SK-N-SH (cell line): ENCODE data around the gene MRGPRE. TPM values are rescaled to one million over a fixed set of nuclear protein-coding genes. Genes with fewer than 3 reads are reported as not detected.

Source experiments
- CTCF ChIA-PET: fragments of 300-600, 350-600 bp; formaldehyde crosslinking; extraction: SDS; loops from one replicate; lab custom pipeline; 2021; lab: Yijun Ruan, JAX
- POLR2A ChIA-PET: fragments of 350-600 bp; sonication (Branson Sonifier 250); formaldehyde crosslinking; extraction: SDS; loops from one replicate; lab custom pipeline; 2020; ENCODE audit warnings: antibody characterized with exemption, inconsistent platforms; lab: Yijun Ruan, JAX
- DNase-seq: peaks from one replicate; pipeline ENCODE4 v3.0.0; 2012
- H2AFZ ChIP-seq: fragments of 200-600 bp; sonication (generic); 2 replicates; pipeline ENCODE4 v1.8.1; 2016; ENCODE audit warnings: antibody characterized with exemption, mild to moderate bottlenecking, low read depth
- H3F3A ChIP-seq: fragments of 200-600 bp; sonication (generic); replicated peaks from 2 replicates; pipeline ENCODE3; 2016; ENCODE audit warnings: antibody characterized with exemption, mild to moderate bottlenecking; ENCODE audit not compliant: insufficient read depth
- H3K27ac ChIP-seq, 2 experiments: fragments of 200-500 bp in 1 of 2; fragments of 200-600 bp in 1 of 2; sonication (Bioruptor generic) in 1 of 2; sonication (generic), shearing (Covaris generic) in 1 of 2; 2 replicates each; pipeline versions ENCODE4 v1.5.1 to v1.6.1; 2014 to 2016; ENCODE audit warnings: low read depth in 2 of 2, inconsistent platforms in 1 of 2, low read length in 1 of 2, mild to moderate bottlenecking in 1 of 2, mixed read lengths in 1 of 2
- H3K27me3 ChIP-seq: fragments of 200-600 bp; sonication (generic), shearing (Covaris generic); 2 replicates; pipeline ENCODE4 v1.6.1; 2016; ENCODE audit warnings: mixed run types; ENCODE audit not compliant: insufficient read depth
- H3K36me3 ChIP-seq, 2 experiments: fragments of 200-500 bp in 1 of 2; fragments of 200-600 bp in 1 of 2; sonication (Bioruptor generic) in 1 of 2; sonication (generic) in 1 of 2; replicated peaks in 1 of 2; 2 replicates each; pipeline versions ENCODE3 to v1.5.1; 2014 to 2016; ENCODE audit warnings: low read length in 1 of 2, mild to moderate bottlenecking in 1 of 2; ENCODE audit not compliant: insufficient read depth in 2 of 2, control insufficient read depth in 1 of 2
- H3K4me1 ChIP-seq, 2 experiments: fragments of 200-500 bp in 1 of 2; fragments of 200-600 bp in 1 of 2; sonication (Bioruptor generic) in 1 of 2; sonication (generic), shearing (Covaris generic) in 1 of 2; 2 replicates each; pipeline versions ENCODE4 v1.5.1 to v1.6.1; 2014 to 2016; ENCODE audit warnings: low read depth in 1 of 2, low read length in 1 of 2, mixed run types in 1 of 2; ENCODE audit not compliant: insufficient read depth in 2 of 2, control insufficient read depth in 1 of 2
- H3K4me2 ChIP-seq: fragments of 200-600 bp; sonication (generic), shearing (Covaris generic); 2 replicates; pipeline ENCODE4 v1.6.1; 2017; ENCODE audit warnings: mixed run types
- H3K4me3 ChIP-seq, 2 experiments: fragments of 200-500 bp in 1 of 2; fragments of 200-600 bp in 1 of 2; sonication (Bioruptor generic) in 1 of 2; sonication (generic), shearing (Covaris generic) in 1 of 2; 2 replicates each; pipeline versions ENCODE4 v1.5.1 to v1.8.1; 2014 to 2016; ENCODE audit warnings: low read depth in 2 of 2, inconsistent platforms in 1 of 2, low read length in 1 of 2, mild to moderate bottlenecking in 1 of 2, mixed read lengths in 1 of 2, moderate library complexity in 1 of 2
- H3K79me2 ChIP-seq: fragments of 200-600 bp; sonication (generic); 2 replicates; pipeline ENCODE4 v1.8.1; 2017; ENCODE audit warnings: mild to moderate bottlenecking; ENCODE audit not compliant: insufficient read depth
- H3K9ac ChIP-seq: fragments of 200-600 bp; sonication (generic); 2 replicates; pipeline ENCODE4 v1.6.1; 2017; ENCODE audit warnings: mixed run types
- H3K9me2 ChIP-seq: fragments of 200-600 bp; sonication (generic); 2 replicates; pipeline ENCODE4 v1.6.1; 2017; ENCODE audit warnings: mixed run types
- H3K9me3 ChIP-seq: fragments of 200-600 bp; sonication (generic); 2 replicates; pipeline ENCODE4 v1.6.1; 2017; ENCODE audit warnings: mixed run types, mild to moderate bottlenecking, moderate library complexity
- H4K20me1 ChIP-seq: fragments of 200-600 bp; sonication (generic); 2 replicates; pipeline ENCODE4 v1.6.1; 2017; ENCODE audit warnings: mild to moderate bottlenecking, mixed run types; ENCODE audit not compliant: insufficient read depth
- FOSL2 ChIP-seq: IDR thresholded peaks from 2 replicates; pipeline ENCODE4 v1.4.0; 2012; ENCODE audit warnings: low read depth, mild to moderate bottlenecking, moderate library complexity, borderline replicate concordance
- FOXJ3 ChIP-seq: sonication (generic); formaldehyde crosslinking; IDR thresholded peaks from 2 replicates; pipeline ENCODE4 v1.5.1; 2020; ENCODE audit warnings: mild to moderate bottlenecking, missing genetic modification reagents
- FOXM1 ChIP-seq: IDR thresholded peaks from 2 replicates; pipeline ENCODE4 v1.4.0; 2012; ENCODE audit warnings: low read depth, mild to moderate bottlenecking
- GABPA ChIP-seq: IDR thresholded peaks from 2 replicates; pipeline ENCODE4 v1.4.0; 2012; ENCODE audit warnings: low read depth, mild to moderate bottlenecking
- JUND ChIP-seq: IDR thresholded peaks from 2 replicates; pipeline ENCODE4 v1.4.0; 2012
- MAX ChIP-seq: IDR thresholded peaks from 2 replicates; pipeline ENCODE4 v1.4.0; 2012; ENCODE audit warnings: low read depth
- MXI1 ChIP-seq: IDR thresholded peaks from 2 replicates; pipeline ENCODE4 v1.6.1; 2012; ENCODE audit warnings: mild to moderate bottlenecking, low read depth, low read length, improper control_type of control experiment
- NFIC ChIP-seq: IDR thresholded peaks from 2 replicates; pipeline ENCODE4 v1.4.0; 2012; ENCODE audit warnings: borderline replicate concordance
- POLR2AphosphoS5 ChIP-seq: IDR thresholded peaks from 2 replicates; pipeline ENCODE4 v1.6.1; 2012; ENCODE audit warnings: low read depth, low read length
- RFX5 ChIP-seq: IDR thresholded peaks from 2 replicates; pipeline ENCODE4 v1.6.1; 2012; ENCODE audit warnings: mild to moderate bottlenecking, improper control_type of control experiment, low read length
- RXRA ChIP-seq: IDR thresholded peaks from 2 replicates; pipeline ENCODE4 v1.4.0; 2012; ENCODE audit warnings: low read depth, mild to moderate bottlenecking, borderline replicate concordance
- SIN3A ChIP-seq: IDR thresholded peaks from 2 replicates; pipeline ENCODE4 v1.6.1; 2012; ENCODE audit warnings: low read depth, mild to moderate bottlenecking, low read length, moderate library complexity, borderline replicate concordance
- SMC3 ChIP-seq: IDR thresholded peaks from 2 replicates; pipeline ENCODE4 v1.6.1; 2012; ENCODE audit warnings: low read depth, low read length, improper control_type of control experiment
- TCF12 ChIP-seq: IDR thresholded peaks from 2 replicates; pipeline ENCODE4 v1.4.0; 2012
- YY1 ChIP-seq: IDR thresholded peaks from 2 replicates; pipeline ENCODE4 v1.4.0; 2012; ENCODE audit warnings: low read depth, mild to moderate bottlenecking
- WGBS: methylation state at CpG from one replicate; pipeline ENCODE4 v1.1.6; 2017; ENCODE audit warnings: low lambda C conversion rate; 5-methylcytosine and 5-hydroxymethylcytosine counted together
- polyA plus RNA-seq, 3 experiments: library from polyadenylated mRNA; depleted of rRNA; stranded (reverse); fragments of >200 nt; gene quantifications; 2 replicates each; pipeline ENCODE4 v1.2.3, GENCODE V29; 2012
- TF ChIP-seq, protein P1 (sequence below): fragments of 150-350 bp; IDR thresholded peaks from 2 replicates; pipeline ENCODE4 v1.6.1; 2016; ENCODE audit warnings: mild to moderate bottlenecking, low read depth, low read length

MRGPRE gene
- polyA plus RNA-seq, 1 of the 3 experiments (the other 2 are of a cell fraction), result not detected

GRCh38 chr11:3190600-3190999 lies 41.6 kb downstream of the MRGPRE start:
- Histone ChIP-seq H3K4me1 (no peaks in the 10 kb centered on the region; a peak in 1 of 4 replicates), H3K9me3 (no peaks in the 10 kb centered on the region), H2AFZ (no peak overlapping the region), H3K79me2 (no peaks in the 10 kb centered on the region), H3K27ac (no peak overlapping the region), H3F3A (no peaks in the 10 kb centered on the region), H3K4me2 (no peak overlapping the region), H3K4me3 (no peak overlapping the region), H3K9me2 (no peaks in the 10 kb centered on the region), H4K20me1 (no peaks in the 10 kb centered on the region), H3K9ac (no peak overlapping the region), H3K36me3 (no peaks in the 10 kb centered on the region), H3K27me3 (no peaks in the 10 kb centered on the region)
- POLR2A ChIA-PET, result no interaction called here
- 52% methylated on average over 6 of the region's 6 CpGs for WGBS
- no peak for TF ChIP-seq JUND
- CTCF ChIA-PET, result interaction anchor here (1.0 kb wide), 1 partner anchor 901 kb away, joined by 3 read pairs; no protein-coding TSS in a partner anchor
- DNase-seq, result no peak

DNA sequence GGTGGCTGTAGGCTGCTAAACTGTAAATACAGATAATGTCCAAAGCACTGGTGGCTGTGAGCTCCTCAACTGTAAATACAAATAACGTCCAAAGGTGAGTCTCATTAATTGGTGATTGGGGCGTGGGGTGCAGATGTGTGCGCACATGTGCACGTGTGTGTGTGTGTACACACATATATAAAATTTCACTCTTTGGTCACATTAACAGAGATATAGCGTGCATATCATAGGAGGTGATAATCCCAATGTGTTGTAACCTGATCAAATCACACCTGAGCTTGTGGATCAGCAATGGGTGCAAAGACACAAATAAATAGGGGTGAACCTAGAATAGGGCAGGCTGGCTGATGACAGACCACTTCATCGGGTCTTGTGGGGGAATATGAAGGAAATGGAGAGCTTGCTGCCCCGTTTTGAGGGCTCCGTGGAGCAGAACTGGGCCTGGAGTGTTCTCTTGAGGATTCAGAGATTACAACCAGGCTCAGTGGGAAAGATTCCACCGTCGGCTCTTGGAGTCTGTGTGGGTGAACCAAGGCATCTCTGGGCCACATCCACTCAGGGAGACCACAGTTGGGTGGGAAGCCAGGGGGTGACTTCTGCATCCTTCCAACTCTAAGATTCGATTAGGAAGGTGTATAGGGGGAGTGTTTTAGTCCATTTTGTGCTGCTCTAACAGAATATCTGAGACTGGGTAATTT lies 42.2 kb downstream of the MRGPRE start:
- H3K36me3 ChIP-seq, result no peaks in the 10 kb centered on the region
- WGBS, result 59% methylated on average over 9 of the region's 11 CpGs
- no peak overlapping the region for H3K4me2 ChIP-seq
- no peaks in the 10 kb centered on the region for H3K9me3 ChIP-seq
- no peaks in the 10 kb centered on the region for H3K27me3 ChIP-seq
- no peak overlapping the region for H2AFZ ChIP-seq
- no peak for DNase-seq
- CTCF ChIA-PET, result interaction anchor here (1.5 kb wide), 1 partner anchor 153 kb away, joined by 4 read pairs; no protein-coding TSS in a partner anchor
- POLR2A ChIA-PET, result no interaction called here
- H3K9ac ChIP-seq, result no peak overlapping the region
- no peak overlapping the region for H3K27ac ChIP-seq
- TF ChIP-seq FOXJ3 (CRISPR knock-in tag) (no peak), FOSL2 (no peak)
- TF ChIP-seq, all 33 proteins: peak for 0
- Histone ChIP-seq H3K4me3 (no peak overlapping the region), H3K9me2 (no peaks in the 10 kb centered on the region), H3K4me1 (no peaks in the 10 kb centered on the region), H3F3A (no peaks in the 10 kb centered on the region), H3K79me2 (no peaks in the 10 kb centered on the region), H4K20me1 (no peaks in the 10 kb centered on the region)

DNA sequence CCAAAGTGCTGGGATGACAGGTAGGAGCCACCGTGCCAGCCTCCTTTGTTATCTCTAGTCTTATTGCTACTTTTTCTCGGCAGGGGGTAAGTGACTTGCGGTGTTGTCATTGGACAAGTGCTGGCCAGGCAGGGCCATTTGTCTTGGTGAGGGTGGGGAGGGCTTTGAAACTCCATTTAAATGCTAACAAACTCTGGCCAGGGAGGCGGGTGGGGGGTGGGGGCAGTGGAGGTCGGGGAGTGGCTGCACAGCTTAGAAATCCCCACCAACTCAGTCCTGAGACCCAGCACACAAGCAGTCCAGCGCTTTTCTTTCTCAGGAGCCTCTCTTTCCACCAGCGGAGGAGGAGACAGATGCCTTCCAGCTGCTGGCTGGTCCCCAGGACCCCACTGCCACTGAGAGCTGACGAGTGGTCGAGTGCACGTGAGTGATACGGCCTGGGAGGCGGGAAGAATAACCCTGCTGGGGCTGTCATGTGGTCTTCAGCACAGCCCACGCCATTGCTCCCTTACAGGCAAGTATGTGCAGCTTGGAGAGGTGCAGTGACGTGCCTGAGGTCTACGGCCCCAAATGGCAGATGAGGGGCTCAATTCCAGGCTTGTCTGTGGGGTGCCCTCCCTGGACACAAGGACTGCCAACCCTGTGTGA lies 42.9 kb downstream of the MRGPRE start:
- H3K9ac ChIP-seq, result no peak overlapping the region
- H3K4me3 ChIP-seq, result no peak overlapping the region
- H3K36me3 ChIP-seq, result no peaks in the 10 kb centered on the region
- no peaks in the 10 kb centered on the region for H4K20me1 ChIP-seq
- ChIA-PET CTCF (interaction anchor here (0.9 to 1.5 kb wide), 3 partner anchors 26 to 152 kb away, joined by 3 to 4 read pairs (median 3); no protein-coding TSS in a partner anchor), POLR2A (no interaction called here)
- no peaks in the 10 kb centered on the region for H3K79me2 ChIP-seq
- no peaks in the 10 kb centered on the region for H3K9me2 ChIP-seq
- no peak for TF ChIP-seq YY1
- no peak for TF ChIP-seq NFIC
- TF ChIP-seq RXRA, result no peak
- no peak for TF ChIP-seq FOXM1
- TF ChIP-seq, protein P1, sequence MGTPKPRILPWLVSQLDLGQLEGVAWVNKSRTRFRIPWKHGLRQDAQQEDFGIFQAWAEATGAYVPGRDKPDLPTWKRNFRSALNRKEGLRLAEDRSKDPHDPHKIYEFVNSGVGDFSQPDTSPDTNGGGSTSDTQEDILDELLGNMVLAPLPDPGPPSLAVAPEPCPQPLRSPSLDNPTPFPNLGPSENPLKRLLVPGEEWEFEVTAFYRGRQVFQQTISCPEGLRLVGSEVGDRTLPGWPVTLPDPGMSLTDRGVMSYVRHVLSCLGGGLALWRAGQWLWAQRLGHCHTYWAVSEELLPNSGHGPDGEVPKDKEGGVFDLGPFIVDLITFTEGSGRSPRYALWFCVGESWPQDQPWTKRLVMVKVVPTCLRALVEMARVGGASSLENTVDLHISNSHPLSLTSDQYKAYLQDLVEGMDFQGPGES, result no peak
- no peak for TF ChIP-seq POLR2AphosphoS5
- no peak for TF ChIP-seq FOXJ3 (CRISPR knock-in tag)
- TF ChIP-seq SMC3, result no peak
- no peak for TF ChIP-seq MXI1
- TF ChIP-seq JUND, result no peak
- TF ChIP-seq TCF12, result no peak
- no peak for TF ChIP-seq GABPA
- TF ChIP-seq SIN3A, result no peak
- no peak for TF ChIP-seq RFX5
- TF ChIP-seq MAX, result no peak
- no peak overlapping the region for H2AFZ ChIP-seq
- H3K4me2 ChIP-seq, result no peak overlapping the region
- no peak for DNase-seq
- no peaks in the 10 kb centered on the region for H3K27me3 ChIP-seq
- H3K27ac ChIP-seq, result no peak overlapping the region
- no peaks in the 10 kb centered on the region for H3F3A ChIP-seq
- 65% methylated on average over 7 of the region's 15 CpGs for WGBS
- H3K9me3 ChIP-seq, result no peaks in the 10 kb centered on the region
- H3K4me1 ChIP-seq, result no peaks in the 10 kb centered on the region
